OCI-LY7 (cell line): ENCODE measurements around the gene ZNRF2. TPM values are rescaled to one million over a fixed set of nuclear protein-coding genes. Genes with fewer than 3 reads are reported as not detected.

Source experiments
- BruUV-seq: library from RNA; stranded (reverse); fragments of 400-500 nt; replicated peaks from 2 replicates; lab custom pipeline; 2021; lab: Mats Ljungman, UMichigan
- CTCF ChIA-PET: fragments of 300-600 bp; sonication (Branson Sonifier 250); formaldehyde crosslinking; loops from one replicate; lab custom pipeline; 2022; ENCODE audit warnings: antibody characterized with exemption; ENCODE audit not compliant: unreplicated experiment; lab: Charles Lee
- POLR2A ChIA-PET: fragments of 300-600 bp; sonication (Branson Sonifier 250); formaldehyde crosslinking; loops from one replicate; lab custom pipeline; 2022; ENCODE audit warnings: antibody characterized with exemption; lab: Charles Lee
- DNase-seq: peaks from one replicate; pipeline ENCODE4 v3.0.0-alpha.2; 2015; ENCODE audit warnings: low spot score
- H2AFZ ChIP-seq: fragments of 200-600 bp; sonication (generic), shearing (Covaris generic); 2 replicates; pipeline ENCODE4 v1.6.1; 2014; ENCODE audit warnings: mild to moderate bottlenecking, antibody characterized with exemption, low read length, moderate library complexity
- H3K27ac ChIP-seq: fragments of 200-600 bp; sonication (generic); 2 replicates; pipeline ENCODE4 v1.5.1; 2014; ENCODE audit warnings: mixed run types, low read depth, mild to moderate bottlenecking, moderate library complexity, low read length, inconsistent platforms; ENCODE audit not compliant: poor library complexity, severe bottlenecking
- H3K36me3 ChIP-seq: fragments of 200-600 bp; sonication (generic); 2 replicates; pipeline ENCODE4 v1.6.1; 2014; ENCODE audit warnings: mild to moderate bottlenecking, antibody characterized with exemption, low read length, moderate library complexity, mixed read lengths; ENCODE audit not compliant: insufficient read depth
- H3K4me1 ChIP-seq: fragments of 200-600 bp; sonication (generic); 2 replicates; pipeline ENCODE4 v1.5.1; 2014; ENCODE audit warnings: mild to moderate bottlenecking, low read length; ENCODE audit not compliant: insufficient read depth, poor library complexity, severe bottlenecking
- H3K4me2 ChIP-seq: fragments of 200-600 bp; sonication (generic); 2 replicates; pipeline ENCODE4 v1.6.1; 2014; ENCODE audit warnings: mild to moderate bottlenecking, low read length
- H3K4me3 ChIP-seq: fragments of 200-600 bp; sonication (generic); 2 replicates; pipeline ENCODE4 v1.5.1; 2014; ENCODE audit warnings: mild to moderate bottlenecking, low read depth, low read length; ENCODE audit not compliant: poor library complexity, severe bottlenecking
- H3K79me2 ChIP-seq: fragments of 200-600 bp; sonication (generic); 2 replicates; pipeline ENCODE4 v1.6.1; 2016; ENCODE audit warnings: low read depth, mild to moderate bottlenecking, low read length, moderate library complexity, mixed read lengths; ENCODE audit not compliant: insufficient read depth
- H3K9me2 ChIP-seq: fragments of 200-600 bp; sonication (generic); 2 replicates; pipeline ENCODE4 v1.6.1; 2016; ENCODE audit warnings: mild to moderate bottlenecking, low read length, mixed read lengths; ENCODE audit not compliant: insufficient read depth
- H3K9me3 ChIP-seq: fragments of 200-600 bp; sonication (generic); 2 replicates; pipeline ENCODE4 v1.6.1; 2014; ENCODE audit warnings: mild to moderate bottlenecking, mixed run types, low read length, mixed read lengths
- H4K20me1 ChIP-seq: fragments of 200-600 bp; sonication (generic); 2 replicates; pipeline ENCODE4 v1.6.1; 2014; ENCODE audit warnings: mild to moderate bottlenecking, antibody characterized with exemption, low read length, moderate library complexity, mixed read lengths; ENCODE audit not compliant: insufficient read depth
- CTCF ChIP-seq: fragments of 200-600 bp; sonication (generic); conservative IDR thresholded peaks from 2 replicates; pipeline ENCODE4 v1.5.1; 2014; ENCODE audit warnings: mild to moderate bottlenecking, antibody characterized with exemption, low read length, moderate library complexity, mixed read lengths
- EZH2phosphoT487 ChIP-seq: fragments of 200-600 bp; sonication (generic); IDR thresholded peaks from 2 replicates; pipeline ENCODE4 v1.6.1; 2018; ENCODE audit warnings: low read depth, borderline replicate concordance, mild to moderate bottlenecking, mixed run types, antibody characterized with exemption, low read length, moderate library complexity, mixed read lengths
- intact Hi-C: fragments of 100-400 bp; cut with micrococcal nuclease; formaldehyde crosslinking; loops from one replicate; pipeline ENCODE4 v1.10.0; 2022; ENCODE audit not compliant: unreplicated experiment
- total RNA-seq, 2 experiments: library from RNA; depleted of rRNA in 1 of 2; stranded (reverse); fragments of >200 nt in 1 of 2; shearing (Covaris generic) in 1 of 2; gene quantifications; 2 replicates each; pipeline ENCODE4 v1.2.3, GENCODE V29; 2014 to 2022

The ZNRF2 gene
- total RNA-seq, 2 experiments from 2014 or later, result 21.2 to 24.7 TPM

GRCh38 chr7:30321089-30321881 lies 36.9 kb downstream of the ZNRF2 start:
- H2AFZ ChIP-seq, result peak overlapping the region; percentile 41; the same call in 1 of the 2 replicates
- H3K79me2 ChIP-seq, result peaks cover 92% of the 10 kb centered on the region
- no TSS peak for BruUV-seq
- no peaks in the 10 kb centered on the region for H3K9me2 ChIP-seq
- peaks cover 40% of the 10 kb centered on the region for H3K4me1 ChIP-seq
- H3K36me3 ChIP-seq, result peaks cover 15% of the 10 kb centered on the region
- peak overlapping the region; percentile 63 for H3K4me3 ChIP-seq
- ChIA-PET POLR2A (interaction anchor here (1.1 to 3.7 kb wide), 8 partner anchors 9 to 41 kb away, joined by 3 to 21 read pairs (median 10); no protein-coding TSS in a partner anchor), CTCF (interaction anchor here (1.4 kb wide), 1 partner anchor 8 kb away, joined by 4 read pairs; no protein-coding TSS in a partner anchor)
- peak; percentile 12 for DNase-seq
- H3K9me3 ChIP-seq, result no peaks in the 10 kb centered on the region
- H4K20me1 ChIP-seq, result peaks cover 9% of the 10 kb centered on the region; the same call in 1 of the 2 replicates
- TF ChIP-seq CTCF (no peak), EZH2phosphoT487 (no peak)
- H3K4me2 ChIP-seq, result peak overlapping the region; percentile 99
- H3K27ac ChIP-seq, result peak overlapping the region; percentile 78
- intact Hi-C loops, result no loop called here

- Histone ChIP-seq H3K9me3 (no peaks in the 10 kb centered on the region), H3K79me2 (peaks cover 89% of the 10 kb centered on the region), H3K4me1 (peaks cover 40% of the 10 kb centered on the region), H3K36me3 (peaks cover 17% of the 10 kb centered on the region), H2AFZ (peak overlapping the region; percentile 41; the same call in 1 of the 2 replicates), H3K4me3 (peak overlapping the region; percentile 63), H3K27ac (peak overlapping the region; percentile 78), H4K20me1 (peaks cover 5% of the 10 kb centered on the region; the same call in 1 of the 2 replicates), H3K4me2 (peak overlapping the region; percentile 99), H3K9me2 (no peaks in the 10 kb centered on the region)
- intact Hi-C loops, result loop anchor here (2.0 kb wide), 3 partner anchors 23 to 35 kb away; no protein-coding TSS in a partner anchor
- ChIA-PET CTCF (interaction anchor here (0.8 to 1.5 kb wide), 5 partner anchors 9 to 157 kb away, joined by 3 to 6 read pairs (median 4); no protein-coding TSS in a partner anchor), POLR2A (interaction anchor here (0.7 to 3.7 kb wide), 15 partner anchors 9 to 366 kb away, joined by 3 to 21 read pairs (median 8); no protein-coding TSS in a partner anchor)
- BruUV-seq, result no TSS peak
- no peak for DNase-seq
- TF ChIP-seq CTCF (no peak), EZH2phosphoT487 (no peak)
Observed at GRCh38 chr7:30321882-30322192, 37.4 kb downstream of the ZNRF2 start.
